ENCODE measurements around the gene SAMD11.

SAMD11 gene

GRCh38 chr1:947958-948357, 24.2 kb downstream of the SAMD11 start:
- DNase-seq: no peak

- no peak for DNase-seq
Observed at GRCh38 chr1:950268-950667, 26.5 kb downstream of the SAMD11 start.

- DNase-seq: no peak
Observed at GRCh38 chr1:950881-951280, 27.2 kb downstream of the SAMD11 start.

- no peak for DNase-seq
Observed at GRCh38 chr1:951364-951763, 27.6 kb downstream of the SAMD11 start.

GRCh38 chr1:952201-952600, 28.5 kb downstream of the SAMD11 start:
- no peak for DNase-seq

GRCh38 chr1:952603-953002, 28.9 kb downstream of the SAMD11 start:
- no peak for DNase-seq

- DNase-seq: no peak
Observed at GRCh38 chr1:953524-954320, 30.0 kb downstream of the SAMD11 start.

GRCh38 chr1:954927-955326, 31.2 kb downstream of the SAMD11 start:
- no peak for DNase-seq

- DNase-seq: no peak
Observed at GRCh38 chr1:955474-955873, 31.8 kb downstream of the SAMD11 start.

- no peak for DNase-seq
Observed at GRCh38 chr1:956636-957035, 32.9 kb downstream of the SAMD11 start.

- peak; percentile 77 to 93 for DNase-seq
Observed at GRCh38 chr1:958823-959730, 35.4 kb downstream of the SAMD11 start, which contains the start of gene NOC2L. NOC2L (minus strand) TSS chr1:959256; CDS start chr1:959240, 16 bp downstream.

- no peak for DNase-seq
Observed at GRCh38 chr1:959731-960362, 36.1 kb downstream of the SAMD11 start.

- DNase-seq: peak; percentile 24 to 48
Observed at GRCh38 chr1:960363-961131, 36.8 kb downstream of the SAMD11 start, which contains the start of gene KLHL17. KLHL17 (plus strand) TSS chr1:960584; CDS start chr1:960694, 110 bp downstream.

GRCh38 chr1:961132-961669, 37.5 kb downstream of the SAMD11 start:
- DNase-seq: no peak

GRCh38 chr1:962381-963300, 38.9 kb downstream of the SAMD11 start:
- no peak for DNase-seq

GRCh38 chr1:963301-963651, 39.6 kb downstream of the SAMD11 start:
- no peak for DNase-seq

GRCh38 chr1:963746-964525, 40.2 kb downstream of the SAMD11 start:
- DNase-seq: no peak

- no peak for DNase-seq
Observed at GRCh38 chr1:964691-965525, 41.2 kb downstream of the SAMD11 start.

- no peak for DNase-seq
Observed at GRCh38 chr1:965526-966134, 41.9 kb downstream of the SAMD11 start.
